Subcutaneous adipose tissue (tissue), 4 donors: ENCODE measurements around the gene TATDN2. TPM values are rescaled to one million over a fixed set of nuclear protein-coding genes. Genes with fewer than 3 reads are reported as not detected.

Source experiments
- total RNA-seq, 4 donors: library from RNA; depleted of rRNA; stranded (reverse); fragments of >200 nt; gene quantifications; one replicate each; pipeline ENCODE4 v1.1.0, GENCODE V29; 2016
- TF ChIP-seq, protein P1 (sequence below): fragments of 450-650 bp; IDR thresholded peaks from one replicate; pipeline ENCODE4 v1.5.1; 2016; ENCODE audit warnings: low read depth, mild to moderate bottlenecking, control low read depth, antibody characterized with exemption, moderate library complexity

TATDN2 gene
- total RNA-seq, 4 donors from 2014 or later = 11.9 to 21.9 (median 18.1) TPM

DNA sequence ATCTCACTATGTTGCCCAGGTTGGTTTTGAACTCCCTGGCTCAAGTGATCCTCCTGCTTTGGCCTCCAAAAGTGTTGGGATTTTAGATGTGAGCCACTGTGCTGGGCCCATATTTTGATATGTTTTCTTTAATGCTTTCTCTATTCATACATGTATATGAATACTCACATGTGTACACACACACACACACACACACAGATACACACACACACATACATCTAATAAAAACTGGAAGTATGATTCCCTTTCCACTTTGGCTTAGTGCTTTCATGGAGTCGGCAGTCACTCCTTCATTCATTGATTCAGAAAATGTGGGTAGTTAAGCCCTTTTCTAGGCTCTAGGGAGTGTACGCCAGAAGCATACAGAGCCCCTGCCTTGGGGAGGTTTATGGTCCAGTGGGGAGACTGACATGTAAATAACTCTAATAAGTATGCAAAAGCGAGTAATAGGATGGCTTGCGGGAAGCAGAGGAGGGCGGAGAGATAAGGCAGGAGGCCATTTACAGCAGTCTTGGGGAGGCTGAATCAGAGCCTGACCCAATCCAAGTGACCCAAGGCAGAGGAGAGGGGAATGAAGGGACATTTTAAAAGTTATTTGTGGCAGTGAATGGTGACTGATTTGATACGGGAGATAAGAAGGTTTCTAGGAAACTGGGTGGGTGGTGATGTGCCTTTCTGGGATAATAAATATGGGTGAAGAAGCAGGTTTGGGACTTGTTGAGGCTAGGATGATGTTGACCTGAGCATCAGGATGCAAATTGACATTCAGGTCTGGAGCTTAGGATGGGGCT lies 32.5 kb upstream of the TATDN2 start:
- TF ChIP-seq, protein P1, sequence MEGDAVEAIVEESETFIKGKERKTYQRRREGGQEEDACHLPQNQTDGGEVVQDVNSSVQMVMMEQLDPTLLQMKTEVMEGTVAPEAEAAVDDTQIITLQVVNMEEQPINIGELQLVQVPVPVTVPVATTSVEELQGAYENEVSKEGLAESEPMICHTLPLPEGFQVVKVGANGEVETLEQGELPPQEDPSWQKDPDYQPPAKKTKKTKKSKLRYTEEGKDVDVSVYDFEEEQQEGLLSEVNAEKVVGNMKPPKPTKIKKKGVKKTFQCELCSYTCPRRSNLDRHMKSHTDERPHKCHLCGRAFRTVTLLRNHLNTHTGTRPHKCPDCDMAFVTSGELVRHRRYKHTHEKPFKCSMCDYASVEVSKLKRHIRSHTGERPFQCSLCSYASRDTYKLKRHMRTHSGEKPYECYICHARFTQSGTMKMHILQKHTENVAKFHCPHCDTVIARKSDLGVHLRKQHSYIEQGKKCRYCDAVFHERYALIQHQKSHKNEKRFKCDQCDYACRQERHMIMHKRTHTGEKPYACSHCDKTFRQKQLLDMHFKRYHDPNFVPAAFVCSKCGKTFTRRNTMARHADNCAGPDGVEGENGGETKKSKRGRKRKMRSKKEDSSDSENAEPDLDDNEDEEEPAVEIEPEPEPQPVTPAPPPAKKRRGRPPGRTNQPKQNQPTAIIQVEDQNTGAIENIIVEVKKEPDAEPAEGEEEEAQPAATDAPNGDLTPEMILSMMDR = no peak

DNA sequence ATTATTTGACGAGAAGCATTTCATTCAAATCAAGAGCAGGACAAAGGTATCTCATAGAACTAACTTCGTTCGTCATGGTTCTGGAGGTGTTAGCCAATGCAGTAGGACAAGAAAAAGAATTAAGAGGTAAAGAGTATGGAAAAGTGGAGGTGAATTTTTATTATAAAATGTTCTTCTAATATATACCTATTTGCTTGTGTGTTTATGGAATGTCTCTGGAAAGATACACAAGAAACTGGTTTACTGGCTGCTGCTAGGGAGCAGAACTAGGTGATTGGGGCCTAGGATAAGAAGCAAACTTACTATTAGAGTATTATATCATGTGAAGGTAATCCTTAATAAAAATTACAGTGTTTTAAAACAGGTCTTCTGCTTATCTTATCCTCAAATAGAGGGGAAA lies 30.9 kb upstream of the TATDN2 start:
- TF ChIP-seq, protein P1 = no peak

DNA sequence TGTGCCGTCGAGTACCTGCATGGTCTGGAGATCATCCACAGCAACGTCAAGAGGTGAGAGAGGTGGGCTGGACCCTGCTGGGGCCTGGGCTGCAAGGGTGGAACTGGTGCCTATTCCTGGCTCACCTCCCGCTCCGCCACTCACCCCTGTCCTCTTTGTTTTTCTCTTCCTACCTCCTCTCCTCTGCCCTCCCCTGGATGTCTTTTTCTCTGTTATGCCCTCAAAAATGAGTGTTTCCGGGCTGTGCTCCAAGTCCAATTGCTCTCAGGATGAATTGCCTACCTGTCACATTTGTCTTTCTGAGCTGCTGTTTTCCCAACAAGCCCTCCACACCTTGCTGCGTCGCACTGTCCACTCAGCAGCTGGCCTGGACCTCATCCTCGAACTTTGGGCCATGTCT lies 28.5 kb upstream of the TATDN2 start:
- TF ChIP-seq, protein P1 = no peak

DNA sequence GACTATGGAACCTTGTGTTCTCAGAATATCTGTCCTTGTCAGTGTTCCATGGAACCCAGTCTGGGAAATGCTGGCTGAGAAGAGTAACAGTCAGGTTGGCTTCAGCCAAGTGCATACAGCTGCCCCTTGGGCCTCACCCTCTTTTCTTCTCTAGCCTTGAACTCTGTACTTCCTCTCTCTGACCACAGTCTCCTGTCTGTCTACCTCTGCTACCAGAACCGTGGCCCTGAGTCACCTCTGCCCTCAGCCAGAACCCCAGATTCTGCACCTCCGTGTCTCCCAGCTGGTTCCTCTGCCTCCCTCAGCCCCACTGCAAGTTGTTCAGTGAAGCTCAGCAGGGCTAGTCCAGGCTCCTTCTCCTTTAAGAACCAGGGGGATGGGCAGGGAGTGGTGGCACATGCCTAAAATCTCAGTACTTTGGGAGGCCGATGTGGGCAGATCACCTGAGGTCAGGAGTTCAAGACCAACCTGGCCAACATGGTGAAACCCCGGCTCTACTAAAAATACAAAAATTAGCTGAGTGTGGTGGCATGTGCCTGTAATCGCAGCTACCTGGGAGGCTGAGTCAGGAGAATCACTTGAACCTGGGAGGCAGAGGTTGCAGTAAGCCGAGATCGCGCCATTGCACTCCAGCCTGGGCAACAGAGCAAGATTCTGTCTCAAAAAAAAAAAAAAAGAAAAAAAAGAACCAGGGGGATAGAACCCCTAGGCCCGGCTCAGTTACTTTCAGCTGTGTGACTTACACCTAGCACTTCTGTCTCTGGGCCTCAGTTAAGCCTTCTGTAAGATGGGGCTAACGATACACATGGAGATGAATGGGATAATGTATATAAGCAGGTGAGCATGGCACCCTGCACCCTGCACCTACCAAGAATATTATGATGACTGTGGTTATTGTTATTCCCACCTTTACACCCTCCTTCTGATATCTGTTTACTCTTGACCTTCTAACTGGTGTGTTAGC lies 24.3 kb upstream of the TATDN2 start:
- TF ChIP-seq, protein P1 = no peak

DNA sequence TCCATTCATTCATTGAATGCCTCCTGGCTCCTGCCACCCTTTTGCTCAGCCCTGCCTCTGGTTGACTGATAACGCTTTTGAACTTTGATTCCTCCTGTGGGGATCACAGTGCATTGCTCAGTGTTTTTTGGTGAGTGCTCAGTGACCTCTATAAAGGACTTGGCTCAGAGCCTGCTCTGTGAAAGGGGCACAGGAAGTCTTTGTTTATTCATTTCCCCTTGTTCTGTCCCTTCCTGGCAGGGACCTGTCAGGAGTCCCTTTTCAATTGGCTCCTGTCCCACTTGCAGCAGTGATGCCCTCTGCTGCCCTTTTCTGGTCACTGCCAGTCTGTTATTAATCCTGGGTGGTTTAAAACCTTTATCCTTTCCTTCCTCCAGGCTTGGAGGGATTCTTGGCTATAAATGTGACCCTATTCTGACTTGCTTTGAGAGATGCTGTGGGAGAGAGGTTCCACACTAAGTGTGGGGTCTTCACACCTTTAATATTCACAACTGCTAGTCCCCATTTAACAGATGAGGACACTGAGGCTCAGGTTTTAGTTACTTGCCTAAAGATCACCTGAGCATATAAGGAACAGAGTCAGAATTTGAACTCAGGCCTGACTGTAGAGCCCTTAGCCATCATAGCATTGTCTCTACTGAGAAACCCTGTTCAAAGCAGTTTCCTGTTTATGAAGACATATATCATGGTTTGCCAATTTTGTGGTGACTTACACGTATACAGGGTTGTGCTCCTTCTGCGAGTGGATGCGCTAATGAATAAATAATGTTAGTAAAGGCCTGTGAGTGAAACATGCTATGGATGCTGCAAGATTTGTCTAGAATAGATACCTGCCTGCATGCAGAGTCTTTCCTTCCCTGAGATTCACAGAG lies 23.2 kb upstream of the TATDN2 start:
- TF ChIP-seq, protein P1 = no peak

DNA sequence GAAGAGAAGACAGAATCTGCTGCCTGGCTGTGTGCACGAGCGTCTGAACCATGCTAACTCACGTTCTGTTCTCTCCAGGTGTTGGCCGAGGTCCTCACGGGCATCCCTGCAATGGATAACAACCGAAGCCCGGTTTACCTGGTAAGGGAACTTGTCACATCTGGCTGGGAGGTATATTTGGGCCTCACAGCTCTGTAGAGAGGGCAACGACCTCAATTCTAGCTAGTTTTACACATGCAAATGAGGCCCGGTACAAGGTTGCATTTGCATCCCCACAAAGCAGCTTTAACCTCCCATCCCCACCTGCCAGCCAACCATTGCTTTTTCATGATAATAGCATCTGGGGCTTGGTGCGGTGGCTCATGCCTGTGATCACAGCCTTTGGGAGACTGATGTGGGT lies 22.0 kb upstream of the TATDN2 start:
- TF ChIP-seq, protein P1 = no peak
